Transverse colon (tissue), 4 donors: ENCODE results near the gene AP1S3. TPM values are rescaled to one million over a fixed set of nuclear protein-coding genes. Genes with fewer than 3 reads are reported as not detected.
"Not testable (repeated sequence)": the region's sequence is repeated elsewhere in the genome, so short reads cannot be mapped to it uniquely, and the experiment has no call there.

Source experiments
- DNase-seq: peaks from one replicate; pipeline ENCODE4 v3.0.0-alpha.2; 2019
- H3K27ac ChIP-seq, 4 donors: fragments of 200-600 bp; sonication (generic); 2 replicates each; pipeline ENCODE4 v1.5.1; 2016 to 2018; ENCODE audit warnings: inconsistent platforms in 4 of 4
- H3K27me3 ChIP-seq: fragments of 200-600 bp; sonication (generic); 2 replicates; pipeline ENCODE4 v1.5.1; 2017; ENCODE audit warnings: inconsistent platforms
- H3K36me3 ChIP-seq, 4 donors: fragments of 200-600 bp; sonication (generic); 2 replicates each; pipeline ENCODE4 v1.5.1; 2017 to 2019; ENCODE audit warnings: inconsistent platforms in 4 of 4
- H3K4me1 ChIP-seq, 4 donors: fragments of 200-600 bp; sonication (generic); 2 replicates each; pipeline ENCODE4 v1.5.1; 2017 to 2020; ENCODE audit warnings: inconsistent platforms in 4 of 4
- H3K4me3 ChIP-seq, 4 donors: fragments of 200-600 bp; sonication (generic); 1 replicate in 1 of 4; 2 replicates in 3 of 4; pipeline versions ENCODE4 v1.5.1 to v1.6.1; 2017 to 2019; ENCODE audit warnings: inconsistent platforms in 4 of 4
- H3K9me3 ChIP-seq, 2 donors: fragments of 200-600 bp; sonication (generic); 2 replicates each; pipeline ENCODE4 v1.5.1; 2017 to 2019; ENCODE audit warnings: inconsistent platforms in 2 of 2
- CTCF ChIP-seq, 5 experiments: fragments of 200-600 bp in 3 of 5; fragments of 450-650 bp in 2 of 5; sonication (generic) in 3 of 5; IDR thresholded peaks; 1 replicate in 2 of 5; 2 replicates in 3 of 5; pipeline ENCODE4 v1.5.1; 2016 to 2017; ENCODE audit warnings: antibody characterized with exemption in 5 of 5, inconsistent platforms in 3 of 5, mild to moderate bottlenecking in 2 of 5, moderate library complexity in 1 of 5
- EP300 ChIP-seq: sonication (generic); formaldehyde crosslinking; IDR thresholded peaks from one replicate; pipeline ENCODE4 v1.6.1; 2017; ENCODE audit warnings: antibody characterized with exemption, low read depth
- POLR2A ChIP-seq: fragments of 450-650 bp; IDR thresholded peaks from one replicate; pipeline ENCODE4 v1.6.1; 2016; ENCODE audit warnings: antibody characterized with exemption, mild to moderate bottlenecking, moderate library complexity
- POLR2AphosphoS5 ChIP-seq, 3 donors: sonication (generic); formaldehyde crosslinking; IDR thresholded peaks; one replicate each; pipeline ENCODE4 v1.6.1; 2016; ENCODE audit warnings: antibody characterized with exemption in 3 of 3
- WGBS, 2 donors: methylation state at CpG; one replicate each; pipeline ENCODE4 v1.1.5; 2018; ENCODE audit warnings: low coverage in 1 of 2; 5-methylcytosine and 5-hydroxymethylcytosine counted together
- in situ Hi-C, 4 donors: fragments of 200-750 bp; cut with MboI; loops; one replicate each; pipeline versions ENCODE4 v1.15.0 to v1.15.1; 2017; ENCODE audit warnings: low sequenced_read_pairs in 3 of 4, low pct_ligation_motif_present in 1 of 4, low pct_unique_long_range_greater_than_20kb in 1 of 4
- intact Hi-C: fragments of 100-400 bp; cut with DNase I; formaldehyde crosslinking; loops from one replicate; pipeline ENCODE4 v1.15.1; 2023; ENCODE audit warnings: low total_unique reads
- total RNA-seq, 4 donors: library from RNA; depleted of rRNA; stranded (reverse); fragments of >200 nt; gene quantifications; one replicate each; pipeline ENCODE4 v1.1.0, GENCODE V29; 2016

Gene AP1S3
- total RNA-seq, 4 donors from 2014 or later, result 2.3 to 6.7 (median 3.0) TPM; not detected in 1

GRCh38 chr2:223819891-223820290, 17.5 kb downstream of the AP1S3 start:
- Histone ChIP-seq H3K9me3 (no peaks in the 10 kb centered on the region), H3K36me3 (no peaks in the 10 kb centered on the region), H3K4me1 (no peaks in the 10 kb centered on the region), H3K4me3 (no peak overlapping the region), H3K27ac (no peak overlapping the region), H3K27me3 (no peaks in the 10 kb centered on the region)
- no peak for DNase-seq
- 78 to 87% methylated on average over 3 of the region's 3 CpGs for WGBS, 2 donors
- no peak for TF ChIP-seq EP300
- TF ChIP-seq CTCF (IDR thresholded peaks at IDR 0.05), result no peak
- no peak for TF ChIP-seq POLR2AphosphoS5 (IDR thresholded peaks at IDR 0.05)
- no peak for TF ChIP-seq POLR2A
- intact Hi-C loops (no loop called here), in situ Hi-C loops (loop anchor here in 1 of 4 donors (25.0 kb wide), 1 partner anchor 858 kb away; no protein-coding TSS in a partner anchor)

DNA sequence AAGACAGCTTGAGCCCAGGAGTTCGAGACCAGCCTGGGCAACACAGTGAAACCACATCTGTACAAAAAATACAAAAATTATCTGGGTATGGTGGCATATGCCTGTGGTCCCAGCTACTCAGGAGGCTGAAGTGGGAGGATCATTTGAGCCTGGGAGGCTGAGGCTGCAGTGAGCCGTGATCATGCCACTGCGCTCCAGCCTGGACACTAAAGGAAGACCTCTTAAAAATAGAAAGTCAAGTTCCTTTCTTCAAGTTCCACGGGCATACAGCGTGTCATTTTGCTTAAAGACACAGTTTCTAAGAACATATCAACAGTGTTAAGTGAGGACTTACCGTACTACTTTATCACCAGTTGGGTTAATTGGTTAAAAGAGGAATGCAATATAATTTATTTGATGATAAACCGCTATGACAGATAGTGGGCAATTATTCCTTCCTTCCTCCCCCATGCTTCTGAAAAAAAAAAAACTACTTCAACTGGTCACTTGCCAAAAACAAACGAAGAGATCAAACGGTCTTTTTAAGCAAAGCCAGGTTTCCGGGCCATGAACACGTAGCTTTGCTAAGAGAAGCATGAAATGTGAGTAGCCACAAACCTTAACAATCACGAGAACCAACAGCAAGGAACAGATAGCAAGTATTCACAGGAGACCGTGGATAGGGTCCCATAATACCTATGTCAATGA, 21.4 kb downstream of the AP1S3 start:
- no peak for DNase-seq
- intact Hi-C loops (no loop called here), in situ Hi-C loops (loop anchor here in 1 of 4 donors (25.0 kb wide), 1 partner anchor 854 kb away; no protein-coding TSS in a partner anchor)
- 75 to 77% methylated on average over 12 to 13 of the region's 13 CpGs for WGBS, 2 donors
- Histone ChIP-seq H3K27me3 (no peaks in the 10 kb centered on the region), H3K36me3 (no peaks in the 10 kb centered on the region), H3K27ac (no peak overlapping the region), H3K4me3 (no peak overlapping the region), H3K4me1 (no peaks in the 10 kb centered on the region), H3K9me3 (no peaks in the 10 kb centered on the region)
- TF ChIP-seq POLR2A (no peak), POLR2AphosphoS5 (IDR thresholded peaks at IDR 0.05) (no peak), EP300 (no peak), CTCF (IDR thresholded peaks at IDR 0.05) (no peak)

DNA sequence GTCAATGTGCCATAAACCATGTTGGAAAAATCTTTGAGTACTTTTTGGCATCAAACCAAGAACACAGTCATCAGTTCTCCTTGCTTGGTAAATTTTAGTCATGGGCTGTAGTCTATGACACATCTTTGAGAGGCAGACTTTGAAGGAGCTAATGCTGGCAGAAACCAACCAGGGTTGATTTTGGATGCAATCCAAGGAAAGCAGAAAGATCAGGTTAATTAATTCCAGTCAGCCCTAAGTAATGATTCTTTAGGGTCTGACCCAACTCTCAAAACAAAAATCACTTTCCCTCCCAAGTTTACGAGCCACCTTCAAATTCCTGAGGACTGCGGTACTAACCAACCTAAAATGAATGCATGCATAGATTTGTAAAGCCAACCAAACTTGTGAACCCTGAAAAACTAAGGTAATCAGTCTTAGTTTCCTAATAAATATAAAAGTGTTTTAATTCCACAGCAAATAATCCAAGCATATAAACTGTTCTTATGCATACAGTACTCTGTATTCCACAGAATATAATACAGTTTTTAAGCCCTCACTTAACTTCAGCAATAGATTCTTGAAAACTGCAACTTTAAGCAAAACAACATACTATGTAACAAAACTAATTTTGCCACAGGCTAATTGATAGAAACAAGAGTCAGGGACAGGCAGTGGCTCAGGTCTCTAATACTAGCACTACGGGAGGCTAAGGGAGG, 22.0 kb downstream of the AP1S3 start:
- in situ Hi-C loops, result loop anchor here in 1 of 4 donors (25.0 kb wide), 1 partner anchor 853 kb away; no protein-coding TSS in a partner anchor
- no peak overlapping the region for H3K4me3 ChIP-seq
- H3K36me3 ChIP-seq, result no peaks in the 10 kb centered on the region
- H3K27ac ChIP-seq, result no peak overlapping the region
- intact Hi-C loops, result no loop called here
- no peak for TF ChIP-seq EP300
- no peak for TF ChIP-seq CTCF (IDR thresholded peaks at IDR 0.05)
- no peak for TF ChIP-seq POLR2A
- no peak for TF ChIP-seq POLR2AphosphoS5 (IDR thresholded peaks at IDR 0.05)
- 90 to 93% methylated on average over 2 to 3 of the region's 3 CpGs for WGBS, 2 donors
- no peaks in the 10 kb centered on the region for H3K4me1 ChIP-seq
- no peak for DNase-seq
- no peaks in the 10 kb centered on the region for H3K27me3 ChIP-seq
- H3K9me3 ChIP-seq, result no peaks in the 10 kb centered on the region

GRCh38 chr2:223814764-223815163, 22.6 kb downstream of the AP1S3 start:
- H3K36me3 ChIP-seq, H3K9me3 ChIP-seq, H3K4me3 ChIP-seq, H3K27ac ChIP-seq, intact Hi-C loops, H3K4me1 ChIP-seq, DNase-seq, H3K27me3 ChIP-seq: not testable (repeated sequence)
- in situ Hi-C loops, result loop anchor here in 1 of 4 donors (25.0 kb wide), 1 partner anchor 852 kb away; no protein-coding TSS in a partner anchor
- WGBS, 2 donors, result 80 to 91% methylated on average over 3 of the region's 3 CpGs
